Spleen (tissue), 7 donors: ENCODE measurements around the gene DPF3.

Experiments used
- POLR2A ChIP-seq, 3 donors: fragments of 450-650 bp; IDR thresholded peaks; one replicate each; pipeline ENCODE4 v1.5.1; 2017; ENCODE audit warnings: antibody characterized with exemption in 3 of 3, mild to moderate bottlenecking in 1 of 3
- POLR2AphosphoS5 ChIP-seq, 3 donors: sonication (generic); formaldehyde crosslinking; IDR thresholded peaks; one replicate each; pipeline ENCODE4 v1.5.1; 2017; ENCODE audit warnings: antibody characterized with exemption in 3 of 3
- TF ChIP-seq, protein P1 (sequence below), 11 experiments: fragments of 200-600 bp in 7 of 11; fragments of 450-650 bp in 4 of 11; sonication (generic) in 4 of 11; IDR thresholded peaks in 8 of 11; conservative IDR thresholded peaks in 3 of 11; 1 replicate in 7 of 11; 2 replicates in 4 of 11; pipeline versions ENCODE4 v1.4.0 to v1.8.0; 2016 to 2021; ENCODE audit warnings: antibody characterized with exemption in 11 of 11, inconsistent platforms in 4 of 11, mild to moderate bottlenecking in 1 of 11
- donor health status: DM: no; HTN: no; CAD: no; lungs with moderate emphysema.
- donor health status: DM: no; HTN: no; CAD: no.
- donor health status: DM: no; HTN: no; CAD: no.

DNA sequence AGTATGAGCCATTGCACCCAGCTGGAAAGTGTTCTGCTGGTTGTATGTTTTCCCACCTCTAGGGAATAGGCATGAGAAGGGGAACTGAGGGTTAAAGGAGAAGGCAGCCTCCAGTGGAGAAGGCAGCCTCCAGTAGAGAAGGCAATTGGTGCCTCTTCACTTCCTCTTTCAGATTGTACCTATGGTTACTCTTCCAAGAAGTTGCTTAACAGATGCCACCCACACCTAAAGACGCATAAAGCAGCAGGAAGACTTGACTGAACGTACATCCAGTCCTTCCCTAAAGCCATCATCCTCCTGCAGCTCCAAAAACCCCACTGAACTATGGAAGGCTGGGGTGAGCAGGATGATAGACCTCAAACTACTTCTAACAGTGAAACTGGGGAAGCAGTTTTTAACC lies 13.1 kb downstream of the DPF3 start:
- TF ChIP-seq, protein P1, sequence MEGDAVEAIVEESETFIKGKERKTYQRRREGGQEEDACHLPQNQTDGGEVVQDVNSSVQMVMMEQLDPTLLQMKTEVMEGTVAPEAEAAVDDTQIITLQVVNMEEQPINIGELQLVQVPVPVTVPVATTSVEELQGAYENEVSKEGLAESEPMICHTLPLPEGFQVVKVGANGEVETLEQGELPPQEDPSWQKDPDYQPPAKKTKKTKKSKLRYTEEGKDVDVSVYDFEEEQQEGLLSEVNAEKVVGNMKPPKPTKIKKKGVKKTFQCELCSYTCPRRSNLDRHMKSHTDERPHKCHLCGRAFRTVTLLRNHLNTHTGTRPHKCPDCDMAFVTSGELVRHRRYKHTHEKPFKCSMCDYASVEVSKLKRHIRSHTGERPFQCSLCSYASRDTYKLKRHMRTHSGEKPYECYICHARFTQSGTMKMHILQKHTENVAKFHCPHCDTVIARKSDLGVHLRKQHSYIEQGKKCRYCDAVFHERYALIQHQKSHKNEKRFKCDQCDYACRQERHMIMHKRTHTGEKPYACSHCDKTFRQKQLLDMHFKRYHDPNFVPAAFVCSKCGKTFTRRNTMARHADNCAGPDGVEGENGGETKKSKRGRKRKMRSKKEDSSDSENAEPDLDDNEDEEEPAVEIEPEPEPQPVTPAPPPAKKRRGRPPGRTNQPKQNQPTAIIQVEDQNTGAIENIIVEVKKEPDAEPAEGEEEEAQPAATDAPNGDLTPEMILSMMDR (IDR thresholded peaks at IDR 0.05 in 8 of 11, conservative IDR thresholded peaks at IDR 0.05 in 3 of 11) = no peak
- TF ChIP-seq POLR2A (IDR thresholded peaks at IDR 0.05) = no peak
- TF ChIP-seq POLR2AphosphoS5 (IDR thresholded peaks at IDR 0.05) = no peak
